Vagina (tissue), 2 donors: ENCODE data around the gene AFAP1L1. TPM values are rescaled to one million over a fixed set of nuclear protein-coding genes. Genes with fewer than 3 reads are reported as not detected.
A peak's percentile ranks its signal among the peaks of the same experiment; 100 is the strongest.

Experiments used
- DNase-seq, 2 donors: peaks; one replicate each; pipeline ENCODE4 v3.0.0-alpha.2; 2017; ENCODE audit errors: extremely low spot score in 2 of 2
- H3K27ac ChIP-seq: fragments of 200-600 bp; sonication (generic); one replicate; pipeline ENCODE4 v1.5.1; 2019
- H3K27me3 ChIP-seq: fragments of 200-600 bp; sonication (generic); one replicate; pipeline ENCODE4 v1.5.1; 2019
- H3K36me3 ChIP-seq, 2 donors: fragments of 200-600 bp; sonication (generic); one replicate each; pipeline ENCODE4 v1.5.1; 2017 to 2019
- H3K4me1 ChIP-seq: fragments of 200-600 bp; sonication (generic); one replicate; pipeline ENCODE4 v1.5.1; 2019
- H3K4me3 ChIP-seq, 2 donors: fragments of 200-600 bp; sonication (generic); 1 replicate in 1 of 2; 2 replicates in 1 of 2; pipeline ENCODE4 v1.5.1; 2016 to 2019
- H3K9me3 ChIP-seq: fragments of 200-600 bp; sonication (generic); one replicate; pipeline ENCODE4 v1.5.1; 2019
- POLR2A ChIP-seq, 2 donors: fragments of 450-650 bp; IDR thresholded peaks; one replicate each; pipeline ENCODE4 v1.6.1; 2017; ENCODE audit warnings: antibody characterized with exemption in 2 of 2, mild to moderate bottlenecking in 2 of 2, moderate library complexity in 2 of 2
- POLR2AphosphoS5 ChIP-seq, 2 donors: sonication (generic); formaldehyde crosslinking; IDR thresholded peaks; one replicate each; pipeline ENCODE4 v1.9.0; 2017; ENCODE audit warnings: antibody characterized with exemption in 2 of 2, mild to moderate bottlenecking in 2 of 2, low read depth in 1 of 2; ENCODE audit not compliant: insufficient read depth in 1 of 2
- intact Hi-C: fragments of 100-400 bp; cut with DNase I; formaldehyde crosslinking; loops from one replicate; pipeline ENCODE4 v1.15.1; 2023
- total RNA-seq: library from RNA; depleted of rRNA; stranded (reverse); fragments of >200 nt; gene quantifications from one replicate; pipeline ENCODE4 v1.2.3, GENCODE V29; 2016
- TF ChIP-seq, protein P1 (sequence below), 3 experiments: fragments of 450-650 bp in 2 of 3; fragments of 200-600 bp in 1 of 3; sonication (generic) in 1 of 3; IDR thresholded peaks; one replicate each; pipeline ENCODE4 v1.5.1; 2017 to 2019; ENCODE audit warnings: antibody characterized with exemption in 3 of 3, mild to moderate bottlenecking in 2 of 3, moderate library complexity in 2 of 3

AFAP1L1 gene
- total RNA-seq, 1 donor from 2014 or later: 14.7 TPM

DNA sequence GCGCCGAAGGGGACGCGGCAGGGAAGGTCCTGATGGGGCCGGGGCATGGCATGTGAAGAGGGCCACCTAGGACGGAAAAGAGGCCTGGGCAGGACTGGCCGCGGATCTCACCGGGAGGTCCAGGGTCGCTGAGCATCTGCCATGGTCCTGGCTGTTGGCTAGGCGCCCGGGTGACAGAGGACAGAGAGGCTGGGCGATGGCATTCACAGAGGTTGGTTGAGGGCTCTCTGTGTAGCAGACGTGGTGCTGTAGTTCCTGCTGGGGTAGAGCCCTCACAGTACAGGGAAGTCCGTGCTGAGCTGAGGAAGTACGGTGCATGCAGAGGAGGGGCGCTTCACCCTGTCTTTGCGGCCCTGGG lies 86.6 kb downstream of the AFAP1L1 start:
- intact Hi-C loops: no loop called here
- no peak for TF ChIP-seq POLR2AphosphoS5 (IDR thresholded peaks at IDR 0.05; ENCODE audit: insufficient read depth in 1 of 2, low read depth in 1 of 2)
- TF ChIP-seq POLR2A (IDR thresholded peaks at IDR 0.05): no peak
- TF ChIP-seq, protein P1, sequence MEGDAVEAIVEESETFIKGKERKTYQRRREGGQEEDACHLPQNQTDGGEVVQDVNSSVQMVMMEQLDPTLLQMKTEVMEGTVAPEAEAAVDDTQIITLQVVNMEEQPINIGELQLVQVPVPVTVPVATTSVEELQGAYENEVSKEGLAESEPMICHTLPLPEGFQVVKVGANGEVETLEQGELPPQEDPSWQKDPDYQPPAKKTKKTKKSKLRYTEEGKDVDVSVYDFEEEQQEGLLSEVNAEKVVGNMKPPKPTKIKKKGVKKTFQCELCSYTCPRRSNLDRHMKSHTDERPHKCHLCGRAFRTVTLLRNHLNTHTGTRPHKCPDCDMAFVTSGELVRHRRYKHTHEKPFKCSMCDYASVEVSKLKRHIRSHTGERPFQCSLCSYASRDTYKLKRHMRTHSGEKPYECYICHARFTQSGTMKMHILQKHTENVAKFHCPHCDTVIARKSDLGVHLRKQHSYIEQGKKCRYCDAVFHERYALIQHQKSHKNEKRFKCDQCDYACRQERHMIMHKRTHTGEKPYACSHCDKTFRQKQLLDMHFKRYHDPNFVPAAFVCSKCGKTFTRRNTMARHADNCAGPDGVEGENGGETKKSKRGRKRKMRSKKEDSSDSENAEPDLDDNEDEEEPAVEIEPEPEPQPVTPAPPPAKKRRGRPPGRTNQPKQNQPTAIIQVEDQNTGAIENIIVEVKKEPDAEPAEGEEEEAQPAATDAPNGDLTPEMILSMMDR (IDR thresholded peaks at IDR 0.05): no peak
- DNase-seq: no peak
- Histone ChIP-seq H3K36me3 (peaks cover 0 to 17% of the 10 kb centered on the region in 2 donors), H3K4me1 (peaks cover 11% of the 10 kb centered on the region), H3K4me3 (peak overlapping the region; percentile 66 to 71), H3K9me3 (no peaks in the 10 kb centered on the region), H3K27ac (peak overlapping the region; percentile 71), H3K27me3 (no peaks in the 10 kb centered on the region)

DNA sequence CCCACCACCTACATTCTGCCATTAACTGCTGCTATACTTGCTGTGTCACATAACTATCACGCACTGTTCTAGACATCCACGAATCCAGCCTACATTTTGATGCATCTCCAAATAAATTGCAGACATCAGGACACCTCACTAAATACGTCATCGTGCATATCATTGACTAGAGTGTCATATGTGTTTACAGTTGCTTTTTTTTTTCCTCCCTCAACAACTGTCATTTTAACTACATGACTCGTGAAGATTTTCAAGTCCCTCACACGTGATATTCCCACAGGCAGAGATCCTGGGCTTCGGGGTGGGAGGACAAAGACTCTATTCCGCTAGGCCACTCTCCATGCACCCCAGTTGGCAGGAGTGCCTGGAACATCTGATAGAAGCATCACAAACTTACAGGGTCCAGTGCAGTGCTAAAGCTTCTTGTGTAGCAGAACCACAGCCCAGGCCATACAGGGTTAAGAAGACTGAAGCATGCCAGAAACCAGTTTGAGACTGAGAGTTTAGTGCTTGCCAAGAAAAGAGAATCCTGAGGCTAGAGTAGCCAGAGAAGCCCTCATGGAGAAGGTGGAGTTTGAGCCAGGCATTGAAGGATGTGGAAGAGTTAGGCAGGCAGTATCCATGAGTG lies 87.3 kb downstream of the AFAP1L1 start:
- no peaks in the 10 kb centered on the region for H3K9me3 ChIP-seq
- TF ChIP-seq POLR2A (IDR thresholded peaks at IDR 0.05) (no peak), POLR2AphosphoS5 (IDR thresholded peaks at IDR 0.05; ENCODE audit: insufficient read depth in 1 of 2, low read depth in 1 of 2) (no peak)
- TF ChIP-seq, protein P1 (IDR thresholded peaks at IDR 0.05): no peak
- H3K4me1 ChIP-seq: peaks cover 11% of the 10 kb centered on the region
- DNase-seq: no peak
- peaks cover 0 to 10% of the 10 kb centered on the region in 2 donors for H3K36me3 ChIP-seq
- H3K27me3 ChIP-seq: no peaks in the 10 kb centered on the region
- no peak overlapping the region for H3K4me3 ChIP-seq
- H3K27ac ChIP-seq: no peak overlapping the region
- intact Hi-C loops: no loop called here

- no peaks in the 10 kb centered on the region for H3K9me3 ChIP-seq
- H3K4me1 ChIP-seq: peaks cover 11% of the 10 kb centered on the region
- no peak overlapping the region for H3K4me3 ChIP-seq
- no peak for TF ChIP-seq POLR2AphosphoS5 (IDR thresholded peaks at IDR 0.05; ENCODE audit: insufficient read depth in 1 of 2, low read depth in 1 of 2)
- TF ChIP-seq, protein P1 (IDR thresholded peaks at IDR 0.05): no peak
- no peak for TF ChIP-seq POLR2A (IDR thresholded peaks at IDR 0.05)
- H3K27ac ChIP-seq: no peak overlapping the region
- no peak for DNase-seq
- no peaks in the 10 kb centered on the region for H3K36me3 ChIP-seq
- H3K27me3 ChIP-seq: no peaks in the 10 kb centered on the region
- intact Hi-C loops: no loop called here
Measured at GRCh38 chr5:149360272-149360671, 88.6 kb downstream of the AFAP1L1 start.

DNA sequence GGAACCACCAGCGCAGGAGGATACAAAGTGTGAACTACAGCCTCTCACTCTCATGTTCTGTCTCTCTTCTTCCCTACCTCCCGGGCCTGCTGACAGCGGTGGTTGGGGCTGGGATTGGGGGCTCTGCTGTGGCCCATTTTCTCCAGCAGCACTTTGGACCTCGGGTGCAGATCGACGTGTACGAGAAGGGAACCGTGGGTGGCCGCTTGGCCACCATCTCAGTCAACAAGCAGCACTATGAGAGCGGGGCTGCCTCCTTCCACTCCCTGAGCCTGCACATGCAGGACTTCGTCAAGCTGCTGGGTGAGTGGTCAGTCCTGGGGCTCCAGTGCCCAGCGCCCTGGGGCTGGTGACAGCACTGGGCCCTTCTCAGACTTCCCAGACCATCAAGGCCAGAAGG lies 90.9 kb downstream of the AFAP1L1 start:
- no peaks in the 10 kb centered on the region for H3K27me3 ChIP-seq
- TF ChIP-seq, protein P1 (IDR thresholded peaks at IDR 0.05): no peak

GRCh38 chr5:149363358-149363757 lies 91.7 kb downstream of the AFAP1L1 start:
- Histone ChIP-seq H3K27ac (no peak overlapping the region), H3K4me1 (peaks cover 15% of the 10 kb centered on the region), H3K4me3 (no peak overlapping the region), H3K9me3 (no peaks in the 10 kb centered on the region), H3K27me3 (no peaks in the 10 kb centered on the region), H3K36me3 (no peaks in the 10 kb centered on the region)
- TF ChIP-seq, protein P1 (IDR thresholded peaks at IDR 0.05): no peak
- no peak for TF ChIP-seq POLR2A (IDR thresholded peaks at IDR 0.05)
- TF ChIP-seq POLR2AphosphoS5 (IDR thresholded peaks at IDR 0.05; ENCODE audit: insufficient read depth in 1 of 2, low read depth in 1 of 2): no peak
- no peak for DNase-seq
- intact Hi-C loops: no loop called here

More for the DNA sequence above, 90.9 kb downstream of the AFAP1L1 start:
- Histone ChIP-seq H3K9me3 (no peaks in the 10 kb centered on the region), H3K4me3 (no peak overlapping the region), H3K36me3 (no peaks in the 10 kb centered on the region), H3K4me1 (peaks cover 11% of the 10 kb centered on the region), H3K27ac (no peak overlapping the region)
- DNase-seq: no peak
- intact Hi-C loops: no loop called here
